H1 (cell line): ENCODE results near the gene GOSR1. TPM values are rescaled to one million over a fixed set of nuclear protein-coding genes. Genes with fewer than 3 reads are reported as not detected.
A peak's percentile ranks its signal among the peaks of the same experiment; 100 is the strongest.
"Not testable (repeated sequence)": the region's sequence is repeated elsewhere in the genome, so short reads cannot be mapped to it uniquely, and the experiment has no call there.

Experiments used
- CTCF ChIA-PET: fragments of 300-600 bp; sonication (Branson Sonifier 250); formaldehyde crosslinking; loops from one replicate; lab custom pipeline; 2021; ENCODE audit not compliant: partially characterized antibody; lab: Charles Lee
- POLR2A ChIA-PET: fragments of 300-600 bp; sonication (Branson Sonifier 250); formaldehyde crosslinking; loops from one replicate; lab custom pipeline; 2021; ENCODE audit warnings: inconsistent platforms; ENCODE audit not compliant: partially characterized antibody; lab: Charles Lee
- DNase-seq, 2 experiments: peaks; one replicate each; pipeline versions ENCODE4 v3.0.0 to v3.0.0-alpha.2; 2010 to 2022; ENCODE audit warnings: low spot score in 2 of 2, low read depth in 1 of 2, mixed read lengths in 1 of 2
- FAIRE-seq: peaks from 2 replicates; lab custom pipeline; 2011; peaks lifted over from hg19 to GRCh38; lab: Jason Lieb, UNC
- H2AFZ ChIP-seq: 2 replicates; pipeline ENCODE4 v1.8.1; 2012; ENCODE audit warnings: low read length, inconsistent platforms
- H2AK5ac ChIP-seq: 2 replicates; pipeline ENCODE4 v1.6.1; 2013; ENCODE audit warnings: low read depth, low read length
- H2BK120ac ChIP-seq: replicated peaks from 2 replicates; pipeline ENCODE3; 2013; ENCODE audit warnings: low read depth, low read length, inconsistent platforms
- H2BK12ac ChIP-seq: 2 replicates; pipeline ENCODE4 v1.6.1; 2013; ENCODE audit warnings: low read depth, low read length
- H2BK15ac ChIP-seq: 2 replicates; pipeline ENCODE4 v1.6.1; 2013; ENCODE audit warnings: low read length
- H2BK20ac ChIP-seq: 2 replicates; pipeline ENCODE4 v1.6.1; 2013; ENCODE audit warnings: low read length
- H2BK5ac ChIP-seq: 2 replicates; pipeline ENCODE4 v1.6.1; 2013; ENCODE audit warnings: low read depth, low read length
- H3K14ac ChIP-seq: 2 replicates; pipeline ENCODE4 v1.6.1; 2013; ENCODE audit warnings: inconsistent platforms; ENCODE audit not compliant: insufficient read length
- H3K18ac ChIP-seq: 2 replicates; pipeline ENCODE4 v1.6.1; 2013; ENCODE audit warnings: low read length; ENCODE audit errors: extremely low read depth
- H3K23ac ChIP-seq: 2 replicates; pipeline ENCODE4 v1.6.1; 2013; ENCODE audit warnings: inconsistent platforms; ENCODE audit not compliant: insufficient read length
- H3K23me2 ChIP-seq: 2 replicates; pipeline ENCODE4 v1.6.1; 2013; ENCODE audit warnings: low read depth, low read length
- H3K27ac ChIP-seq: 2 replicates; pipeline ENCODE4 v1.6.1; 2011; ENCODE audit warnings: low read depth, low read length, inconsistent platforms
- H3K27me3 ChIP-seq, 4 experiments: replicated peaks in 1 of 4; 1 replicate in 1 of 4; 2 replicates in 3 of 4; pipeline versions ENCODE4 v1.6.1 to v1.8.1; 2011 to 2013; ENCODE audit warnings: low read length in 3 of 4, mild to moderate bottlenecking in 3 of 4, inconsistent platforms in 2 of 4, mixed read lengths in 2 of 4, moderate library complexity in 1 of 4; ENCODE audit not compliant: control insufficient read depth in 3 of 4, insufficient read depth in 3 of 4; ENCODE audit errors: extremely low read depth in 1 of 4
- H3K36me3 ChIP-seq, 4 experiments: 2 replicates each; pipeline versions ENCODE4 v1.6.1 to v1.8.1; 2011 to 2013; ENCODE audit warnings: mild to moderate bottlenecking in 4 of 4, low read length in 3 of 4, moderate library complexity in 2 of 4, control low read depth in 1 of 4, inconsistent platforms in 1 of 4; ENCODE audit not compliant: insufficient read depth in 4 of 4, control insufficient read depth in 2 of 4
- H3K4ac ChIP-seq: replicated peaks from 2 replicates; pipeline ENCODE3; 2013; ENCODE audit warnings: low read length, low read depth, mixed read lengths, inconsistent platforms; ENCODE audit not compliant: insufficient read length
- H3K4me1 ChIP-seq, 4 experiments: replicated peaks in 1 of 4; 1 replicate in 1 of 4; 2 replicates in 3 of 4; pipeline versions ENCODE4 v1.6.1 to v1.8.1; 2011 to 2013; ENCODE audit warnings: low read length in 3 of 4, inconsistent platforms in 2 of 4, mixed read lengths in 1 of 4; ENCODE audit not compliant: insufficient read depth in 4 of 4, control insufficient read depth in 3 of 4
- H3K4me2 ChIP-seq, 2 experiments: 2 replicates each; pipeline versions ENCODE4 v1.6.1 to v1.8.1; 2011 to 2013; ENCODE audit warnings: low read depth in 2 of 2, low read length in 2 of 2, control low read depth in 1 of 2, inconsistent platforms in 1 of 2, mild to moderate bottlenecking in 1 of 2; ENCODE audit not compliant: insufficient read depth in 1 of 2
- H3K4me3 ChIP-seq, 4 experiments: fragments of 200-600, 300-600 bp in 1 of 4; sonication (generic), shearing (Covaris generic), sonication (Bioruptor Twin) in 1 of 4; 2 replicates each; pipeline versions ENCODE4 v1.5.1 to v1.8.1; 2011 to 2016; ENCODE audit warnings: low read length in 4 of 4, low read depth in 3 of 4, control low read depth in 2 of 4, inconsistent platforms in 2 of 4, mild to moderate bottlenecking in 2 of 4, mixed read lengths in 1 of 4, moderate library complexity in 1 of 4; ENCODE audit not compliant: insufficient read depth in 2 of 4; ENCODE audit errors: extremely low read depth in 1 of 4
- H3K56ac ChIP-seq: replicated peaks from 2 replicates; pipeline ENCODE3; 2013; ENCODE audit warnings: low read depth, mild to moderate bottlenecking, mixed read lengths, low read length, inconsistent platforms; ENCODE audit not compliant: insufficient read length
- H3K79me1 ChIP-seq: 2 replicates; pipeline ENCODE4 v1.6.1; 2013; ENCODE audit warnings: low read depth, low read length, control low read depth
- H3K79me2 ChIP-seq, 2 experiments: 2 replicates each; pipeline versions ENCODE4 v1.6.1 to v1.8.1; 2012 to 2013; ENCODE audit warnings: low read length in 2 of 2, mild to moderate bottlenecking in 2 of 2, inconsistent platforms in 1 of 2; ENCODE audit not compliant: insufficient read depth in 2 of 2, control insufficient read depth in 1 of 2
- H3K9ac ChIP-seq, 4 experiments: replicated peaks in 1 of 4; 1 replicate in 1 of 4; 2 replicates in 3 of 4; pipeline versions ENCODE4 v1.6.1 to v1.8.1; 2011 to 2013; ENCODE audit warnings: low read depth in 3 of 4, low read length in 3 of 4, control low read depth in 2 of 4, mild to moderate bottlenecking in 2 of 4, moderate library complexity in 2 of 4, inconsistent platforms in 1 of 4; ENCODE audit errors: extremely low read depth in 1 of 4
- H3K9me3 ChIP-seq, 2 experiments: 2 replicates each; pipeline versions ENCODE4 v1.6.1 to v1.8.1; 2012 to 2013; ENCODE audit warnings: mild to moderate bottlenecking in 2 of 2, moderate library complexity in 2 of 2, control low read depth in 1 of 2, inconsistent platforms in 1 of 2, low read depth in 1 of 2, low read length in 1 of 2, mixed read lengths in 1 of 2; ENCODE audit not compliant: insufficient read depth in 2 of 2
- H4K20me1 ChIP-seq, 2 experiments: replicated peaks in 1 of 2; 2 replicates each; pipeline versions ENCODE3 to v1.8.1; 2011 to 2013; ENCODE audit warnings: inconsistent platforms in 2 of 2, low read length in 2 of 2, mild to moderate bottlenecking in 1 of 2; ENCODE audit not compliant: insufficient read depth in 2 of 2, control insufficient read depth in 1 of 2
- H4K5ac ChIP-seq: 2 replicates; pipeline ENCODE4 v1.6.1; 2013; ENCODE audit warnings: low read length, low read depth, mixed read lengths, inconsistent platforms; ENCODE audit not compliant: insufficient read length
- H4K8ac ChIP-seq: 2 replicates; pipeline ENCODE4 v1.8.0; 2013; ENCODE audit warnings: mild to moderate bottlenecking, moderate library complexity, low read length, inconsistent platforms; ENCODE audit not compliant: insufficient read depth; ENCODE audit errors: extremely low read depth
- H4K91ac ChIP-seq: replicated peaks from 2 replicates; pipeline ENCODE3; 2013; ENCODE audit warnings: low read length, mixed read lengths, inconsistent platforms; ENCODE audit not compliant: insufficient read length
- WGBS, 2 experiments: shearing (Covaris generic) in 1 of 2; methylation state at CpG; one replicate each; pipeline versions ENCODE4 v1.1.6 to v1.1.7; 2013 to 2015; ENCODE audit warnings: low lambda C conversion rate in 2 of 2, mixed read lengths in 2 of 2, inconsistent platforms in 1 of 2, low coverage in 1 of 2, missing lambda C conversion rate in 1 of 2; ENCODE audit not compliant: insufficient replicate concordance in 2 of 2, insufficient coverage in 1 of 2, insufficient read length in 1 of 2; ENCODE audit errors: extremely low coverage in 1 of 2, missing lambda C conversion rate in 1 of 2; 5-methylcytosine and 5-hydroxymethylcytosine counted together
- polyA plus RNA-seq, 7 experiments: library from polyadenylated mRNA; depleted of rRNA in 3 of 7; stranded (reverse) in 5 of 7; unstranded in 2 of 7; fragments of >200 nt in 5 of 7; fragments of 200-250 nt in 2 of 7; gene quantifications; 1 replicate in 5 of 7; 2 replicates in 1 of 7; 4 replicates in 1 of 7; pipeline versions ENCODE4 v1.2.1 to v1.2.3, GENCODE V29; 2011 to 2013; ENCODE audit warnings: missing spikeins in 2 of 7, mixed read lengths in 2 of 7
- total RNA-seq: library from RNA; stranded (reverse); fragmentation: NEBNext Ultra II Directional; extraction: Animal tissue kit (Norgen Biotek cat#: 25700); gene quantifications from 2 replicates; pipeline ENCODE4 v1.2.1, GENCODE V29; 2021

GOSR1 gene
- total and polyA plus RNA-seq, 2 of the 8 experiments (the other 6 are each of a cell fraction or from before 2014, with no cell fraction given) = 9.2 to 43.3 TPM

GRCh38 chr17:30564422-30565072 lies 87.3 kb downstream of the GOSR1 start:
- not testable (repeated sequence) for H2BK5ac ChIP-seq, H3K23me2 ChIP-seq, H2AFZ ChIP-seq, H4K91ac ChIP-seq, H2BK20ac ChIP-seq, H2BK12ac ChIP-seq, H3K27ac ChIP-seq, H3K4me2 ChIP-seq, H3K79me1 ChIP-seq, H3K36me3 ChIP-seq, H3K4me3 ChIP-seq, H3K9ac ChIP-seq, H2AK5ac ChIP-seq, FAIRE-seq, H3K18ac ChIP-seq, H3K4ac ChIP-seq, H3K79me2 ChIP-seq, H3K27me3 ChIP-seq, H4K5ac ChIP-seq, H3K4me1 ChIP-seq, H3K14ac ChIP-seq, H4K20me1 ChIP-seq, H2BK120ac ChIP-seq, DNase-seq, H3K23ac ChIP-seq, H3K56ac ChIP-seq, H3K9me3 ChIP-seq
- H4K8ac ChIP-seq = peak overlapping the region; percentile 36; the same call in 1 of the 2 replicates
- WGBS, 2 experiments = 84% methylated on average over 12 of the region's 13 CpGs; no CpG with 5 or more reads in 1 of the 2 experiments
- H2BK15ac ChIP-seq = 0 out of 2 replicates have a peak overlapping the region, but pooled peaks have one; percentile 81
- ChIA-PET POLR2A (interaction anchor here (0.7 kb wide), 1 partner anchor 72 kb away, joined by 3 read pairs; no protein-coding TSS in a partner anchor), CTCF (interaction anchor here (0.6 to 0.8 kb wide), 2 partner anchors 82 to 121 kb away, joined by 3 read pairs; no protein-coding TSS in a partner anchor)
